A549 treated with CpdA at 1 μM for 4 hours (cell line): ENCODE measurements around the gene ANO4. TPM values are rescaled to one million over a fixed set of nuclear protein-coding genes. Genes with fewer than 3 reads are reported as not detected.

Experiments
- total RNA-seq: library from RNA; stranded (reverse); fragments of 200-300 nt; extraction: Qiagen RNA extraction; gene quantifications from 5 replicates; pipeline ENCODE4 v1.2.3, GENCODE V29; 2022; ENCODE audit warnings: low read depth

Gene ANO4
- total RNA-seq, result 0.03 to 0.15 TPM (median 0.05 TPM) in 3 of 5 replicates, not detected in the others

DNA sequence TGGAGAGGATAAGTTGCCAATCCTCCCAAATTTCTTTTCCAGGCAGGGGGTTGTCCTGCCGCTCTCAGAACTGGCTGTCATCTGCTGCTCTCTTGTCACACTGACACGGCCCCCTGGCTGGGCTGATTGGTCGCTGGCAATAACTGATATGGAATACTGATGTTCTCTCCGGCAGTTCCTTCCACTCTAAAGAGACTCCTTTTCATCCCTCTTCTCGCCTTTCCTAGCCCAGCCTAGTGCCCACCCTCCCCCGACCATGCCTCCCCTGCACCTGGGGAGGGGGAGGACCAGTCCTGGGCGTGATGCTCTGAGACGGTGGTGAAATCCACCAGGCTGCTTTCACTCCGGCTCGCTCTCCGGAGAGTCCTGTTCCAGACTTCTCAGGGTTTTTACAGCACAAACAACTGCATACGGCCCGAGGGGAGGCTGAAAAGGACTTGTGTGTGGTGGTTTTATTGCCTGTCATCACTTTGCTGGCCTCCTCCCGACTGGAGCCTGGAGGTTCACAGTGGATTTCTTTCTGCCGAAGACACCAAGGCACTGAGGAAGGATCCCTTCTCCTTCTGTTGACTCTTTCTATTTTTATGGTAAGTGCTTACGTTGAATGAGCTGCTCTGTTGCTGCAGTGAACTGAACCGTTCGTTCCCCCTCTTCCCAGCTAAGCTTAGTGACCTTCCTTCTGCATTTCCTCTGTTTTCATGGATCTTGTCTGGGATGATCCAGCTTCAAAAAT is at the start of gene ANO4:
Gene ANO4, plus strand, starts transcription at position 336 of the 733 bp plus-strand sequence. CDS start 107,010 bp downstream, outside the sequence.

Other genes with a start within 250 kb of the ANO4 start
- gene GAS2L3, start 221.1 kb upstream of the ANO4 start, total RNA-seq, result 7.0 to 10.2 TPM (median 8.4 TPM) in 5 replicates